NCI-H460 (cell line): ENCODE data around the gene CST8. TPM values are rescaled to one million over a fixed set of nuclear protein-coding genes. Genes with fewer than 3 reads are reported as not detected.
"Not testable (repeated sequence)": the region's sequence is repeated elsewhere in the genome, so short reads cannot be mapped to it uniquely, and the experiment has no call there.

ENCODE experiments used
- DNase-seq: peaks from one replicate; pipeline ENCODE4 v3.0.0-alpha.2; 2016; ENCODE audit warnings: low read depth; ENCODE audit errors: extremely low read depth
- polyA plus RNA-seq: library from polyadenylated mRNA; depleted of rRNA; stranded (reverse); fragments of >200 nt; gene quantifications from 2 replicates; pipeline ENCODE4 v1.2.3, GENCODE V29; 2014; cell fraction: nucleus; rRNA removed
- total RNA-seq: library from RNA; depleted of rRNA; stranded (reverse); fragments of >200 nt; shearing (Covaris generic); gene quantifications from 2 replicates; pipeline ENCODE4 v1.2.3, GENCODE V29; 2014; rRNA removed

CST8 gene
- total RNA-seq: not detected in 2 replicates
- not detected in 2 replicates for polyA plus RNA-seq

GRCh38 chr20:23490817-23491216 is at the start of gene CST8:
TSS of gene CST8 (plus strand) at chr20:23491117. CDS start at chr20:23491668, 551 bp downstream.
- DNase-seq: no peak

DNA sequence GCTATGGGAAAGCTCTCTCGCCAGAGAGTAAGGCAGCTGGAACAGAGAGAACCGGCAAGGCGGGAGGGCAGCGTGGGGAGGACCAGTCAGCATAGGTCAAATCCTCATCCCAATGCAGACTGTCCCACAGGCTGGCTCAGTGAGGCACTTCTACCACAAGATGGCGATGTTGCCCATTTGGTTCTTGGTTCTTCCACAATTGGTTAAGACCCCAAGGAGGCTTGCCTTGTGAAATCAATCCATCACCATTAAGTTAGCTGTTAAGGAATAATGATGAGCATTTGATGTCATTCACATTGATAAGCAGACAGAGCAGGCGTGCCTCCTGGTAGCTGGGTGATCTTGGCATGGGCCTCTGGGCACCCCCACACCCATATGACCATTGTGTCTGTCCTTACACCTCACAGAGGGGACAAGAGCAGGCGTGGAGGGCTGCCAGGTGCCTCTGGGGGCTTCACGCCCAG is 49.0 kb upstream of the CST8 start:
- peak; percentile 71 for DNase-seq

DNA sequence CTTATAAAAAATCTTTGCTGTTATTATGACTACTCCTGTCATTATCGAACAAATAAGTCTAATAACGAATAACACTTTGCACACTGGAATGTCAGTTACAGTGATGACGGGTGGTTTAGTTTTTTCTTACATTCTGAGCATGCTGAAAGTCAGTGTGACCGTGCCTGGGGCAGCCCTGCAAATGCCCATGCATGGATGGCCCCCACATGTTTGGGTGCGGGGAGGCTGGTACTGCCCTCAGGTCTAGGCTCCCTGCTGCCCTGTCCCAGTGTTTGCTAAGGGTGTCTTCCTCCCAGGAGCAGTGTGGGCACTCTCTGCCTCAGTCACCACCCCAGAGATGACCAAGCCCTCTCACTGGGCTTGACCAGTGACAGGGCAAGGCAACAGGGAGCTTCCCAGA is 48.5 kb upstream of the CST8 start:
- no peak for DNase-seq

DNA sequence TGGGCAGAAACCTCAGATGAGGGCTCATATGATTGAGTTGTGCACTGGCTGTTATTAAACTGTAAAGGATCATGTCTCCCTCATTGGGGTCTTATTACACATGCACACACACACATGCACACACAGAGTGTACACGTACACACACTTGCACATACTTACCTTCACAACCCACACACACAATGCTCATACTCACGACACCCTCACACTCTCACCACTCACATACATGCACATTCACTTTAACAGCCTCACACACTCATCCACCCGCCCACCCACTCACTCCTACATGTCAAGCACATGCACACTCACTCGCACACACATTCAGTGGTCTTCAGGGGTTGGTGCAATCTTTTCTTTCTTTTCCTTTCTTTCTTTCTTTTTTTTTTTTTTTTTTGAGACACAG is 46.1 kb upstream of the CST8 start:
- no peak for DNase-seq

DNA sequence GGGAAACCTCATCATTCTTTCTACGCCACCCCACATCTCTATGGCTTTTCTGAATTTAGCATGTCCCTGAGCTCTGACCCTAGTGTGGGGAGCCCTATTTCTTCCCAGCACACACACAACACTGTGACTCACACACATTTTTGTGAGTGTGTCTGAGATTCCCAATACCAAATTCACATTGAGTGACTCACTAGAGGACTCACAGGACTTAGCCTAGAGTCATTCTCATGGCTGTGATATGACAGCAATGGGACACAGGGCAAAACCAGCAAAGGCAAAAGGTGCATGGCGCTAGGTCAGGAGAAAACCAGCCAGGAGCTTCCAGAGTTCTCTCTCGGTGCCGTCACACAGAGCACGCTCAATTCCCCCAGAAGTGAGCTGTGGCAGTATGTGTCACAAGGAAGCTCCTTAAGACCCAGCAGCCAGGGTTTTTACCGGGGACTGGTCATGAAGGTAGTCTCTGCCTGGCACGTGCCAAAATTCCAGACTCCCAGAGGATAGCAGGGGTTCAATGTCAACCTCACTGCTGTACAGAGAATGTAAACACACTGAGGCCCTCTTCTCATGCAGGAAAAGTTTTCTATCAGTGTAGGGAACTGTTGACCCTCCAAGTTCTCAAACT is 45.2 kb upstream of the CST8 start:
- no peak for DNase-seq

- DNase-seq: peak; percentile 52
These were observed 44.4 kb upstream of the CST8 start for GRCh38 chr20:23446505-23446904.

- DNase-seq: no peak
These were observed 42.8 kb upstream of the CST8 start for GRCh38 chr20:23448167-23448566.

GRCh38 chr20:23449421-23449820 is 41.5 kb upstream of the CST8 start:
- DNase-seq: no peak

DNA sequence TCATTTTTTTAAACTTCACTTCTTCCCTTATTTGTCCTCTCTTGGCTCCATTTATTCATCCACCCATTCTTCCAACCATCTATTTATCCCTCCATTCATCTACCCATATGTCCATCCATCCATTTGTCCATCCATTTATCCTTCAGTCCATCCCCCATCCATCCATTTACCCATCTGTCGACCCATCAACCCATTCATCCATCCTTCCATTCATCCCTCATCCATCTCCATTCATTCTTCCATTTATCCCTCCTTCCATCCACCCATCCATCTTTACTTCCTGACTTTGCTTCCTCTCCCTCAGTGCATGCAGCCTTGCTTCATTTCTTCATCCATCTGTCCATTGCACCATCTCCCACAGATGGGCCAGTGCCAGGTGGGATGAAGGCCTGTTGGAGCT is 40.0 kb upstream of the CST8 start:
- DNase-seq: no peak

DNA sequence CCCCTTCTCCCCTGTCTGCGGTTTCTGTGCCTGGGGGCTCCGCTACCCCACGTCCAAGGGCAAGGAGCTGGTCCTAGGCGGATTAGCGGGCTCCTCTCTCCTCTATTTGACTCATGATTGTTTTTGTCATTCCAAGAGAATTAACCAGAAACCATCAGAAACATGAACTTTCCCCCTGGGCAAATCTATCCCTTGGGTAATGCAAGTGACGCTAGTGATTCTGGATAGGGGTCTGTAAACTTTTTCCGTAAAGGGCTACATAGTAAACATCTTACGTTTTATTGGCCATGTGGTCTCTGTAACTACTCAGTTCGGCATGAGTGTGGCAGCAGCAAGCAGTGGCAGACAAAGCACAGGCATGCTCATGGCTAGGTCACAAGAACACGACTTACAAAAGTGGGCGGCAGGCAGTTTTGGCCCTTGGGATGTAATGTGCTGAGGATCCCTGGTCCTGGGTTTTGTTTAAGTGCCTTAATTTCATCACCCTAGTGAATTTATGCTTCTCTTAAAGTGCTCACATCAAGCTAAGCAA is 38.9 kb upstream of the CST8 start:
- DNase-seq: no peak

DNA sequence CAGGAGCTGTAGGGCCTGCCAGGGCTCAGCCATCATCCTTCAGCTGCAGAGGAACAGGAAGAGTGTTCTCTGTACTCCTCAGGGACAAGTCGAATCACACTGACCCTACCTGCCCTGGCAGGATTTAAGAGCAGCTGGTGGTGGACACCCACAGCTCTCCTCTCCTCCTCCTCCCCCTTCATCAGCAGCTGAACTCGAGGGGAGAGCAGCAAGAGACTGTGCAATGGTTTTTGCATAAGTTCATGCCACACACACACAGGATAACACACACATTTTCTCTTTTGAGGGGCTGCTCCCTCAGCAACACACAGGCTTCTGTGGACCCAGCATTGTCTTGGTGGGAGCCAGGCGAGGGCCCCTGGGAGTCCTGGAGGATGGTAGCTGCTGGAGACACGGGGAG is 38.1 kb upstream of the CST8 start, which contains the start of gene CST11:
Gene CST11 (minus strand): TSS at position 101 of the 400 bp plus-strand sequence. CDS start 65 bp downstream, at position 36.
- DNase-seq: no peak

DNA sequence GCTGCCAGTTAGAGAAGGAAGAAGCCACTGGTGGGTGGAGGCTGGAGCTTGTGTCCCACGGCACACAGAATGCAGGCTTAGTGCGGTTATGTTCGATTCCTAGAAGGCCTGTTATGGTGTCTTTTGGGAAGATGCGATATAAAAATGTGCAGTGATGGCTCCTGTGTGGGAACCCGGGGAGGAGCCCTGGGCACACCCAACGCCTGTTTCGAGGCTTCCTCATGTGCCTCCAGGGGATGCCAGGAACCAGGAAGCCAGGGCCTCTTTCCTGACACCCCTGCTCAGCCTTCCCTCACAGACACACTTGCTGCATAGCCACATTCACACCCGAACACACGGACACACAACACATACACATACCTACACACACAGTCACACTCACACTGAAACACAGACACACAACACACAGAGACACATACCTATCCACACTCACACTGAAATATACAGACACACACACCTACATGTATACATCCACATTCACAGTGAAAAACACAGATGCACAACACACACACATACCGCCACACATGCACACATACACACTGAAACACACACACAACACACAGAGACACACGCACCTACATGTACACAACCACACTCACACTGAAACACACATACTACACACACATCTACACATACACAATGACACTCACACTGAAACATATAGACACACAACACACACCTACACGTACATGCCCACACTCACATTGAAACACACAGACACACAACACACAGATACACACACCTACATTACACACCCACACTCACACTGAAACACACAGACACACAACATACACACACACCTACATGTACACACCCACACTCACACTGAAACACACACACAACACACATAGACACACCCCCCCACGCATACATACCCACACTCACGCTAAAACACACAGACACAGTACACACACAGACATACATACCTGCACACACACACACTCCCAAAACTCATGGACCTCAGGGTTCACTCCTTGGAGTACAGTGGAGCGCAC is 37.1 kb upstream of the CST8 start:
- DNase-seq: no peak

DNA sequence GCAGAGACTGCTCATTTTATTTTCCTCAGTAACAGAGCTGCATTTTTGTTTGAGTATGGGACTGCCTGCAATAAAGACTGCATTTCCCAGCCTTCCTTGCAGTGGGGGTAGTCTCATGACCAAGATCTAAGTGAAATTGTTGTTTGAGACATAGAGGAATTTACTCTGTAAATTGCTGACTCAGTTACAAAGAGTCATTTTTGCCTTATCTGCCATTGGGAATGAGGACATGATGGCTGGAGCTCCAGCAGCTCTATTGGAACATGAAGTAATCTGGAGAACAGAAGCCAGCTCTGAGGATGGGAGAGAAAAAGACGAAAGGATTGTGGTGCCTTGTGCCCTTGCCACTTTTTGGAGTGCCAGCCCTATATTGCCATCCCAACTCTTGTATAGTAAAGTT is 36.1 kb upstream of the CST8 start:
- no peak for DNase-seq

GRCh38 chr20:23455639-23456038 is 35.3 kb upstream of the CST8 start:
- no peak for DNase-seq

- no peak for DNase-seq
These were observed 34.5 kb upstream of the CST8 start for GRCh38 chr20:23456409-23456808.

DNA sequence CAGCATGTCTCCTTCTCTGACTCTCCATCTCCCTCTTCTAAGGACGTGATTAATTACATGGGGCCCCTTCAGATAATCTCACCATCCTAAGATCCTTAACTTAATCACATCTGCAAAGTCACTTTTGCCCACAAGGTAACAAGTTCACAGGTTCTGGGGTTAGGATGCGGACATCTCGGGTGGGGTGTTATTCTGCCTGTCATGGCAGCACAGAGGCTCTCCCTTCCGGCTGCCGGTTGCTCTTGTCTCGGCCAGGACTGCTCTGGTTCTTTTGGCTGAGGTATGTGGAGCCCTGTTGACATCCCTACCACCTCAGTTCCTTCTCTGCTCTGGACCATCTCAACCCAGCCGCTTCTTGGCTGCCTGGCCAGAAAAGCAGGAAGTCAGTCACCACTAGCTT is 34.0 kb upstream of the CST8 start:
- DNase-seq: no peak

- DNase-seq: no peak
These were observed 31.3 kb upstream of the CST8 start for GRCh38 chr20:23459461-23460150.

- DNase-seq: no peak
These were observed 29.7 kb upstream of the CST8 start for GRCh38 chr20:23461180-23461579.

DNA sequence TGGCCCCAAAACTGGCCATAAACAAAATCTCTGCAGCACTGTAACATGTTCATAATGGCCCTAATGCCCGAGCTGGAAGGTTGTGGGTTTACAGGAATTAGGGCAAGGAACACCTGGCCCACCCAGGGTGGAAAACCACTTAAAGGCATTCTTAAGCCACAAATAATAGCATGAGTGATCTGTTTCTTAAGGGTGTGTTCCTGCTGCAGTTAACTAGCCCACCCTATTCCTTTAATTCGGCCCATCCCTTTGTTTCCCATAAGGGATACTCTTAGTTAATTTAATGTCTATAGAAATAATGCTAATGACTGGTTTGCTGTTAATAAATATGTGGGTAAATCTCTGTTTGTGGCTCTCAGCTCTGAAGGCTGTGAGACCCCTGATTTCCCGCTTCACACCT is 24.0 kb upstream of the CST8 start:
- not testable (repeated sequence) for DNase-seq

DNA sequence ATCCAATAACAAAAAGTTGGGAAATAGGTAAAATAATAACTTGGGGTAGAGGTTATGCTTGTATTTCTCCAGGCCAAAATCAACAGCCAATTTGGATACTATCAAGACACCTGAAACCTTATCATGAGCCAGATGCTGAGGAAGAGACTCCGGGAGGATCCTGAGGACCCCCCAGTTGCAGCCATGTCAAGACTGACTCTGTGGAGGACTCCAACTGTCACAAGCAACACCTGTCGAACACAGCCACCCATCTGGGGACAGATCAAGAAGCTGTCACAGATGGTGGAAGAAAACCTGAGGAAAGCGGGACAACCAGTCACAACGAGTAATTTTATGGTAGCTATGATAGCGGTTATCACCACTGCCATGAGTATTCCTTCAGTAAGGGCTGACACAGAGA is 18.6 kb upstream of the CST8 start:
- not testable (repeated sequence) for DNase-seq

- not testable (repeated sequence) for DNase-seq
These were observed 17.6 kb upstream of the CST8 start for GRCh38 chr20:23473293-23473692.
